Effector memory CD8-positive, alpha-beta T cell (primary cell): ENCODE data around the gene SLC10A4.

Experiments used
- ATAC-seq: fragments of 150-1000 bp; cut with Tn5 transposase; replicated peaks from 2 replicates; pipeline ENCODE4 v1.10.0; 2021; ENCODE audit warnings: mild to moderate bottlenecking, moderate library complexity
- DNase-seq, 3 experiments: peaks; one replicate each; pipeline ENCODE4 v3.0.0; 2021
- H3K27ac Mint-ChIP-seq, 2 donors: one replicate each; pipeline ENCODE4 v1.8.0; 2022; ENCODE audit warnings: mild to moderate bottlenecking in 2 of 2, mixed read lengths in 2 of 2, moderate library complexity in 2 of 2
- H3K27me3 Mint-ChIP-seq, 2 donors: one replicate each; pipeline ENCODE4 v1.8.0; 2022; ENCODE audit warnings: mixed read lengths in 2 of 2
- H3K36me3 Mint-ChIP-seq: one replicate; pipeline ENCODE4 v1.8.0; 2022; ENCODE audit warnings: mild to moderate bottlenecking, moderate library complexity, mixed read lengths; ENCODE audit not compliant: insufficient read depth
- H3K4me1 Mint-ChIP-seq, 2 donors: one replicate each; pipeline ENCODE4 v1.8.0; 2022; ENCODE audit warnings: low read depth in 2 of 2, mixed read lengths in 2 of 2
- H3K4me3 Mint-ChIP-seq, 2 donors: one replicate each; pipeline ENCODE4 v1.8.0; 2022; ENCODE audit warnings: mild to moderate bottlenecking in 2 of 2, mixed read lengths in 2 of 2, moderate library complexity in 2 of 2
- H3K9me3 Mint-ChIP-seq, 2 donors: one replicate each; pipeline ENCODE4 v1.8.0; 2022; ENCODE audit warnings: mixed read lengths in 2 of 2

SLC10A4 gene

DNA sequence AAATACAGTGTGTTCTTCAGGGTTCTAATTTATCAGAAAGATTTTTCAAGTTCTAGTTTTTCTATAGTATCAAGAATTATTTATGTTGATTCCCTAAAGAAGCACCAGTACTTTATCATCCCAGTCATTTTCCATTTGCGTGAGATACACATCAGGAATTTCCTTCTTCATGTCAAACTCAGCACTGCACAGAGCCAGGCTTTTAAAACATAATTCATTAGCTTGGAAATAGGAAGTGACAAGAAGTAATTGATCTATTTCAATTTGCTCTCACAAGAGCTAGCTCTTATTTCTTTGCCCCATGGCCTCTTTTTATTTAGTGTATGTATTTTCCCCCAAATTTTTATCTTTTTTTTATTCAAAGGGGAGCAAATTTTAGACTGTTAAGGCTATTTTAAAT, 13.0 kb upstream of the SLC10A4 start:
- Mint-ChIP-seq H3K36me3 (no peaks in the 10 kb centered on the region), H3K27ac (no peak overlapping the region), H3K27me3 (peaks cover 0 to 28% of the 10 kb centered on the region in 2 donors), H3K4me3 (no peak overlapping the region), H3K9me3 (no peaks in the 10 kb centered on the region), H3K4me1 (no peaks in the 10 kb centered on the region)
- no peak for ATAC-seq
- DNase-seq: no peak

- Mint-ChIP-seq H3K4me1 (no peaks in the 10 kb centered on the region), H3K36me3 (no peaks in the 10 kb centered on the region), H3K4me3 (no peak overlapping the region), H3K9me3 (no peaks in the 10 kb centered on the region), H3K27ac (no peak overlapping the region), H3K27me3 (peaks cover 2 to 27% of the 10 kb centered on the region in 2 donors)
- ATAC-seq (no peak), DNase-seq (no peak)
Observed at GRCh38 chr4:48470570-48470969, 12.6 kb upstream of the SLC10A4 start.

GRCh38 chr4:48472794-48473193, 10.3 kb upstream of the SLC10A4 start:
- H3K4me3 Mint-ChIP-seq: no peak overlapping the region
- no peak for DNase-seq
- H3K27me3 Mint-ChIP-seq: peaks cover 11 to 35% of the 10 kb centered on the region in 2 donors
- no peaks in the 10 kb centered on the region for H3K36me3 Mint-ChIP-seq
- no peaks in the 10 kb centered on the region for H3K9me3 Mint-ChIP-seq
- H3K4me1 Mint-ChIP-seq: peaks cover 1 to 3% of the 10 kb centered on the region in 2 donors
- H3K27ac Mint-ChIP-seq: peak overlapping the region in 1 of 2 donors; percentile 15
- ATAC-seq: no peak

GRCh38 chr4:48475770-48476169, 7.4 kb upstream of the SLC10A4 start:
- ATAC-seq: no peak
- Mint-ChIP-seq H3K4me1 (peaks cover 1 to 4% of the 10 kb centered on the region in 2 donors), H3K27me3 (peaks cover 18 to 22% of the 10 kb centered on the region in 2 donors), H3K9me3 (no peaks in the 10 kb centered on the region), H3K4me3 (no peak overlapping the region), H3K27ac (no peak overlapping the region), H3K36me3 (no peaks in the 10 kb centered on the region)
- no peak for DNase-seq

DNA sequence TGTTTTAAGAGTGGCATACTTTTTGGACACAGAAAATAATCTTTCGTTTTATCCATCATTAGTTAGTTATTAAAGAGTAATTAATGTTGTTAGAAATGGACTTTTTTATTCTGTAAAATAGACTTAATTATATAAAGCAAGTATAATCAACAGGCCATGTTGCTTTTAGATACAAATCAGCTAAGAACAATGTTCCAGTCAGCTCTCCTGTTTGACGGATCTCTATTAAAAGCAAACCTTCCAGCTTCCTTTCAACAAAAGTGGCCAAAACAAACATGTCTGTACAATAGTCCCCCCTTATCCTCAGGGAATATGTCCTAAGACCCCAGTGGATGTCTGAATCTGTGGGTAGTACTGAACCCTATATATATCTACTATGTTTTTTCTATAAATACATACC, 4.9 kb upstream of the SLC10A4 start:
- H3K4me1 Mint-ChIP-seq: peaks cover 1 to 4% of the 10 kb centered on the region in 2 donors
- ATAC-seq (no peak), DNase-seq (no peak)
- H3K36me3 Mint-ChIP-seq: peaks cover 3% of the 10 kb centered on the region
- peaks cover 39 to 42% of the 10 kb centered on the region in 2 donors for H3K27me3 Mint-ChIP-seq
- no peak overlapping the region for H3K27ac Mint-ChIP-seq
- no peaks in the 10 kb centered on the region for H3K9me3 Mint-ChIP-seq
- H3K4me3 Mint-ChIP-seq: no peak overlapping the region

DNA sequence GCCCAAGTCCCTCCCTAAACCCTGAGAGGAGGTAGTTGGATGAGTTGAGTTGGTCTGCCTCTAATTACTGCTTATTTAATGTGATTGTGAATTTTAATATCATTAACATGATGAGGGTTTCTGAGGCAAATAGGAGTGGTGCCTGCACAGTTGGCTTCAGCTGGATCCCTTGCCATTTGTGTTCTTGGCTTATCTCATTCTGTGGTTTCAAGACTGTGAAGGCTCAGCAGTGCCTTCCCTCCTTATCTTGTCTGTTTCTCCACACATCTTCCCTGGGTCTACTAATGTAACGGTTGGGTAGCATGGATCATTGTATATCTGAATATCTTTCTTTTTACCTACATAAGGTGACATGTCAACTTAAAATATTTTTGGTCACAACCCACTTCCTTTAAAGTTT, 1.6 kb upstream of the SLC10A4 start:
- H3K27ac Mint-ChIP-seq: no peak overlapping the region
- peaks cover 3% of the 10 kb centered on the region for H3K36me3 Mint-ChIP-seq
- no peaks in the 10 kb centered on the region for H3K9me3 Mint-ChIP-seq
- H3K4me1 Mint-ChIP-seq: peaks cover 10 to 13% of the 10 kb centered on the region in 2 donors
- peaks cover 51 to 58% of the 10 kb centered on the region in 2 donors for H3K27me3 Mint-ChIP-seq
- DNase-seq: no peak
- H3K4me3 Mint-ChIP-seq: no peak overlapping the region
- no peak for ATAC-seq

DNA sequence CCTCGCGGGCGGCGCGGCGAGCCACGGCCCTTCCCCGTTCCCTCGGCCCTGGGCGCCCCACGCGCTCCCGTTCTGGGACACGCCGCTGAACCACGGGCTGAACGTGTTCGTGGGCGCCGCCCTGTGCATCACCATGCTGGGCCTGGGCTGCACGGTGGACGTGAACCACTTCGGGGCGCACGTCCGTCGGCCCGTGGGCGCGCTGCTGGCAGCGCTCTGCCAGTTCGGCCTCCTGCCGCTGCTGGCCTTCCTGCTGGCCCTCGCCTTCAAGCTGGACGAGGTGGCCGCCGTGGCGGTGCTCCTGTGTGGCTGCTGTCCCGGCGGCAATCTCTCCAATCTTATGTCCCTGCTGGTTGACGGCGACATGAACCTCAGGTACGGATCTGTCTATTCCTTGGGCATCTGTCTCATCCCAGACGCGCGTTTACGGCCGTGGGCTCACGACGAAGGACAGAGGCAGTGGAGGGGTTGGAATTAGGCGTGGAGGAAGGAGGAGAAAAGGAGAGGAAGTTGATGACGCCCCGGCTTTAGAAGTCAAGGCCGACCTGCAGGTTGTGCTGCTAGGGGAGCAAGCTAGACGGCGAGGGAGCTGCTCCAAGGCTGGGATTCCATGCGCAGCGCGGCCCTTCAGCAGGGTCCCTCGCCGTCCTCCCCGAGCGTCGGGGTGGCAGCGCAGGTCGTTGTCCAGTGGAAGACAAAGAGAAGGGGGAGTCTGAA, 792 bp downstream of the SLC10A4 start:
- ATAC-seq: peak; percentile 66

DNA sequence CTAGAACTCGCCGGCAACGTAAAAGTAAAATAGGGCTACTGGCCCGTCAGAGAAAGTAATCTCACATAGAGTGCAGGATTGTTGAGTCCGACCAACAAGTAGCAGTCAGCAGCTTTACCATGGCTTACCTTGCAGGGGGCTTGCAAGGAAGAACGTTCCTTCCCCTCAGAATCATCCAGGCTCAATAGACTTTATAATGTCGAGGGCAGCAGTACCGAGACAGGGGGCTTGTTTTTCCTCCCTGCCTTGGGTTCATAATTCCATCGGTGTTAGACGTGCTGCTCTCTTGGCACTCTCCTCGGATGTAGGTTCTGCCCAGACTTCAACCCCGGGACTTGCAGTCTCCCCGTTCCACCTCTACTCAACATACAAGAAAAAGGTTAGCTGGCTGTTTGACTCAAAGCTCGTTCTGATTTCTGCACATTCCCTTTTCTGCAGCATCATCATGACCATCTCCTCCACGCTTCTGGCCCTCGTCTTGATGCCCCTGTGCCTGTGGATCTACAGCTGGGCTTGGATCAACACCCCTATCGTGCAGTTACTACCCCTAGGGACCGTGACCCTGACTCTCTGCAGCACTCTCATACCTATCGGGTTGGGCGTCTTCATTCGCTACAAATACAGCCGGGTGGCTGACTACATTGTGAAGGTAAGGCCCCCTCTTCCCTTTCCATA, 1.5 kb downstream of the SLC10A4 start:
- Mint-ChIP-seq H3K27me3 (peaks cover 65 to 76% of the 10 kb centered on the region in 2 donors), H3K9me3 (no peaks in the 10 kb centered on the region), H3K27ac (no peak overlapping the region), H3K4me1 (peaks cover 6 to 11% of the 10 kb centered on the region in 2 donors), H3K4me3 (peak overlapping the region; percentile 68 to 72), H3K36me3 (peaks cover 3% of the 10 kb centered on the region)
- ATAC-seq: no peak
- DNase-seq: no peak

More for the DNA sequence above, 792 bp downstream of the SLC10A4 start:
- H3K9me3 Mint-ChIP-seq: no peaks in the 10 kb centered on the region
- peaks cover 59 to 70% of the 10 kb centered on the region in 2 donors for H3K27me3 Mint-ChIP-seq
- peaks cover 6 to 11% of the 10 kb centered on the region in 2 donors for H3K4me1 Mint-ChIP-seq
- peak overlapping the region; percentile 68 to 72 for H3K4me3 Mint-ChIP-seq
- H3K36me3 Mint-ChIP-seq: peaks cover 3% of the 10 kb centered on the region
- no peak overlapping the region for H3K27ac Mint-ChIP-seq
- no peak for DNase-seq

DNA sequence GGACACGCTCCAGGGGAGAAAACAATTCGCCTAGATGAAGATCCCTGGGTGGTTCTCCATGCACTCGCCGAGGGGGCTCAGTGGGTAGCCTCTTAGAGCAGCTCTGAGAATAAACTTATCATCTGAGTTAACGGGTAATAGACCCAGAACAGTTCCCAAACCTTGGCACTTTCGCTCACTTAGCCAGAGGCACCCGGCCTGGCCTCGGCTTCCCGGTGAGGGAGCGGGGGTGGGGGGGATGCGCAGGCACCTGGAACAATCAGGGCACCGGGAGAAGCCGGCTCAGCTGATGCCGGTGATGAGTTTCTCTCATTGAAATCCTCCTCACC, 6.5 kb downstream of the SLC10A4 start:
- Mint-ChIP-seq H3K36me3 (peaks cover 9% of the 10 kb centered on the region), H3K27me3 (peaks cover 41 to 63% of the 10 kb centered on the region in 2 donors), H3K27ac (no peak overlapping the region), H3K4me1 (peaks cover 0 to 5% of the 10 kb centered on the region in 2 donors), H3K9me3 (no peaks in the 10 kb centered on the region), H3K4me3 (peak overlapping the region; percentile 59 to 69)
- ATAC-seq: no peak
- no peak for DNase-seq

DNA sequence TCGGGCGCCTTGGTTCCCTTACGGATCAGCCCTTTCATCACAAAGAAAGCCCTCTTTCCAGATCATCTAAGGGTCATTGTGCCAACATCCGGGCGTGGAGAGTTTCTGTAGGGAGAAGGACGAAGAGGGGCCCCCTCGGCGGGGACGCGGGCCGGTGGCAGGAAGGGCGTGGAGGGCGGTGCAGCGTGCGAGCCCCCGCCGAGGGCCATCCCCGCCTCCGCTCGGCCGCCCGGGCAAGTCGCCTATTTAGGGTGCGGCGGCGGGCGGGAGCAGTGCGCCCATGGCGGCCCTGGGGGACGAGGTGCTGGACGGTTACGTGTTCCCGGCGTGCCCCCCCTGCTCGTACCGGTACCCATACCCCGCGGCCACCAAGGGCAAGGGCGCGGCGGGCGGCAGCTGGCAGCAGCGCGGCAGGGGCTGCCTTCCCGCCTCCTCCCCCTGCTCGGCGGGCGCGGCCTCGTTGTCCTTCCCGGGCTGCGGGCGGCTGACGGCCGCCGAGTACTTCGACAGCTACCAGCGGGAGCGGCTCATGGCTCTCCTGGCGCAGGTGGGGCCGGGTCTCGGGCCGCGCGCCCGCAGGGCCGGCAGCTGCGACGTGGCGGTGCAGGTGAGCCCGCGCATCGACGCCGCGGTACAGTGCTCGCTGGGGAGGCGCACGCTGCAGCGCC, 7.0 kb downstream of the SLC10A4 start, which contains the start of gene ZAR1:
ZAR1 (plus strand) TSS at position 241 of the 668 bp plus-strand sequence; CDS start at position 281, 40 bp downstream.
- peaks cover 0 to 2% of the 10 kb centered on the region in 2 donors for H3K4me1 Mint-ChIP-seq
- ATAC-seq: peak; percentile 40
- no peak within 1 kb of the TSS for H3K27ac Mint-ChIP-seq
- H3K36me3 Mint-ChIP-seq: peaks cover 10% of the 10 kb centered on the region
- H3K9me3 Mint-ChIP-seq: no peaks in the 10 kb centered on the region
- DNase-seq: no peak
- H3K4me3 Mint-ChIP-seq: peak within 1 kb of the TSS; percentile 59 to 69
- H3K27me3 Mint-ChIP-seq: peaks cover 36 to 58% of the 10 kb centered on the region in 2 donors

GRCh38 chr4:48490680-48491513, 7.8 kb downstream of the SLC10A4 start:
- no peak overlapping the region for H3K27ac Mint-ChIP-seq
- peaks cover 14% of the 10 kb centered on the region for H3K36me3 Mint-ChIP-seq
- DNase-seq: no peak
- ATAC-seq: peak; percentile 35
- peaks cover 0 to 2% of the 10 kb centered on the region in 2 donors for H3K4me1 Mint-ChIP-seq
- H3K27me3 Mint-ChIP-seq: peaks cover 33 to 51% of the 10 kb centered on the region in 2 donors
- H3K9me3 Mint-ChIP-seq: no peaks in the 10 kb centered on the region
- H3K4me3 Mint-ChIP-seq: no peak overlapping the region

DNA sequence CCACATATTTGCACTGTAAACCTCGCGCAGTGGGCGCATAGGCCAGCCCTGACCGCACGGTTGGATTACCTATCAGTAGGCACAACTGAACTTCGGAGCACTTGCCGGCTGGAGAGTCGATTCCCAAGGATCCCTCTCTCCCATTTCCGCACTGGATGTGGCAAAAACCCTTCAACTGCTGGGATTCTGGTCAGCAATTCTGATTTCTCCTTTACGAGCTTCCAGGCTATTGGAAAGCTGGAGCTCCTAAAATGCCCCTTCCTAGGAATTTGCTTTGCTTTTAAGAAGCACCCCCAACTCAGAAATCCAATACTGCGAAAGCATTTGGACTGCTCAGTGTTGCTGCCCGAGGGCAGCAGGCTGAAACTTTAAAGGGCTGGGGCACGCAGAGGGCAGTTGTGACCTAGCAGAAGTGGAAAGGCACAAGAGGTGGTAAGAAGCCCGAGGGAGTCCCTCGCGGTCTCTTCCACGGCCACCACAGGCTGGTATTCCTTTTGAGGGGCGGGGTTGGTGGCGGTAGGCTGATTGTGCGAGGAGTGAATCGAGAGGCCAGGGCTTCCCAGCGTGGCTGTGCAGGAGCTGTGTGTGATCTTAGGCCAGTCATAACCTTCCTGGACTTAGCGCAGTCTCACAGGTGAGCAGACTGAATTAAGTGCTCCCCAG, 8.5 kb downstream of the SLC10A4 start:
- H3K27me3 Mint-ChIP-seq: peaks cover 33 to 51% of the 10 kb centered on the region in 2 donors
- no peak overlapping the region for H3K27ac Mint-ChIP-seq
- ATAC-seq (no peak), DNase-seq (no peak)
- H3K4me1 Mint-ChIP-seq: peaks cover 0 to 2% of the 10 kb centered on the region in 2 donors
- H3K9me3 Mint-ChIP-seq: no peaks in the 10 kb centered on the region
- peaks cover 14% of the 10 kb centered on the region for H3K36me3 Mint-ChIP-seq
- no peak overlapping the region for H3K4me3 Mint-ChIP-seq
